CMK (cell line): ENCODE data around the gene GTF2H4.
"Not testable (repeated sequence)": the region's sequence is repeated elsewhere in the genome, so short reads cannot be mapped to it uniquely, and the experiment has no call there.

Source experiments
- DNase-seq: peaks from one replicate; pipeline ENCODE4 v3.0.0-alpha.2; 2010; ENCODE audit warnings: low read depth

The GTF2H4 gene

DNA sequence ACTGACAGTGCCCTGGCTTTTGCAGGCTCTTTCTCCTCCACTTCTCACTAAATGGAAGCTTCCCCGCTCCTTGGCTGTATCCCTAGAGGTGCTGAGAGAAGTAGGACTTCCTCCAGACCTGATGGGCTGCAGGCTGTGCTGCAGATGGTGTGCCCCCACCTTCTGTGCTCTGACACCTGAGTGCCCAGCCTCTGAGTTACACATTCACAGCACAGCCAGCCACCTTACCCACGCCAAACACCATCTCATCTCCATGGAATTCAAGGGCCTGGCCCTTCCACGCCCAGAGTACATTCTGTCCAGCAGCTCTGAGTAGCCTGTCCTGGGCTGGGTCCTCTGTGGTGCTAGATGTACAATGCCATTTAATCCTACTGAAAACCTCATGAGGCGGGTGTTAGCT lies 18.6 kb downstream of the GTF2H4 start:
- DNase-seq: no peak

DNA sequence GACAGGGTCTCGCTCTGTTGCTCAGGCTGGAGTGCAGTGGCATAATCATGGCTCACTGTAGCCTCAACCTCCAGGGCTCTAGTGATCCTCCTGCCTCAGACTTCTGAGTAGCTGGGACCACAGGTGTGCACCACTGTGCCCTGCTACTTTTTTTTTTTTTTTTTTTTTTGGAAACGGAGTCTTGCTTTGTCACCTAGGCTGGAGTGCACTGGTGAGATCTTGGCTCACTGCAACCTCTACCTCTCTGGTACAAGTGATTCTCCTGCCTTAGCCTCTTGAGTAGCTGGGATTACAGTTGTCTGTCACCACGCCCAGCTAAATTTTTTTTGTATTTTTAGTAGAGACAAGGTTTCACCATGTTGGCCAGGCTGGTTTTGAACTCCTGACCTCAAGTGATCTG lies 19.1 kb downstream of the GTF2H4 start:
- not testable (repeated sequence) for DNase-seq

DNA sequence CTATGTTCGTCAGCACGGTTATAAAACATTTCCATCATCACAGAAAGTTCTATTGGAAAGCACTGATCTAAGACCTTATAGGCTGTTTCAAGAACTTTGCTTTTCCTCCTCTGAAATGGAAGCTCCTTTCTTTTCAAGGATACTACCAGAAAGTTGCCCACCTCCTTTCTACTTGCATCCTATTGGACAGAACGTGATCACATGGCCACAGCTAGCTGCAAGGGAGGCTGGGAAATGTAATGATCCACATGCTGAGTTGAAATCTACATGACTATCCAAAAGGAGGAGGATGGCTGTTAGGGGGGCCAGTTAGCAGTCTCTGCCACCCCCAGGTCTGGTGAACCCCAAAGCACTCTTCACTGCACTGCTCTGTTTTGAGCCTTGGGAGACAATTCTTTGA lies 20.7 kb downstream of the GTF2H4 start:
- DNase-seq: no peak

DNA sequence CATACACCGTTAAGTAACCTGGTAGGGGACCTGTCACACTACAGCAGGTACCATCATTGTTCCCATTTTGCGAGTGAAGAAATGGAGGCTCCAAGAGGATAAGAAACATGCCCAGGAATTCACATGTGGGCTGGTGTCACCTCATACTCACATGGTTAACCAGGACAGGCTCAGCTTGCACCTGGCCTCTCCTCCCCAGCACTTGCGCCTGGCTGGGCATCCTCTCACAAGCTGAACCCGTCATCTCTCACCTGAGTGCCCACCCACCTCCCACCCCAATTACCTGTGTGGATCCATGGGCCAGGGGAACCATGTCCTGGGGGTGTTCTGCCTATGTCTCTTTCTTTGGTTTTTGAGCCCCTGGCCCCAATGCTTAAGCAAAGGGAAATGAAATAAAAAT lies 22.5 kb downstream of the GTF2H4 start:
- DNase-seq: no peak

DNA sequence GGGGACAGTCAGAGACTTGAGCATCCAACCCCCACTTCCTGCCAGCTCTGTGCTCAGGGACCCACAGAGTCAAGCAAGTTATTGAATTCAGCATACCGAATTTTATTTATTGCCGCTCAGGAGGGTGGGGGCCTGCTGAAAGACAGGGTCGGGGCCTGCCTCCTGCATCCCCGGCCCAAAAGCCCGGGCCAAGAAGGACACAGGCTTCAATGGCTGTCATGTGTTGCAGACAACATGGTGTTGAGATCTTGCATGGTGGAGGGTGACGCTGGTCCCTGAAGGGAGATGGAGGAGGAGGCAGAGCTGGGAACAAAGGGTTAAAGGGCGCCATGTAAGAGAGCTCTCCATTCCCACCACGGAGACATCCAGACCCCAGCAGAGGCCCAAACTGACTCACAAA lies 23.3 kb downstream of the GTF2H4 start:
- DNase-seq: no peak

DNA sequence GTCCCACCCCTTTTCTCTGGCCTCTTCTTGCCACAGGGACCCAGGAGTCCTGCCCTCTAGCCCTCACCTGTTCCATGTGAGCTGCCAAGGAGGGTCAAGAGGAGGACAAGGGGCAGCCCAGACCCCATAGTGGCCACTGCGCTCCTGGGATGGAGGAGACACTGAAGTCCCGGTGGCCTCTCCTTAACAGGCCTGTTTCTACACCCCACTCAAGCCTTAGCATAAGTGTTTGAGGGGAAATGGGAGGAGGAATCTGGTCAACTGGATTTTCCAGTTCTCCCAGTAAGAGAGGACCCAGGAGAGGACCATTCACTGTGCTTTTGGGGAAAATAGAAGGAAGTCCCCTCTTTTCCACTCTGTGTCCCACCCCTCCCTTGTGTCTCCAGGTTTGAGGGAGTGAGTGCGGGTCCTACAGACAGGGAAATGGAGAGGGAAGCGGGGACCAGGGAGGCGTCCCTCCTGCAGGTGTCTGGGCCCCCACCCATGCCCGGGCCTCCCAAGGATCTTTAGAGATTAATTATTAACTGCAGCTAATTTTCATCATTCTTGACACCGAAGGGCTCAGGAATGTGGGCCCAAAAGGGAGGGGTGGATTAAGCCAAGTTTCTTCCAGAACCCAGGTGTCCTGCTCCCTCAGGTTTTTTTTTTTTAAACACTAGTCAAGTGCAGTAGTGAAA lies 24.1 kb downstream of the GTF2H4 start, which contains the start of gene SFTA2:
Gene SFTA2, minus strand, starts transcription at position 202 of the 677 bp plus-strand sequence. Its CDS starts 74 bp downstream, at position 128.
- DNase-seq: no peak

DNA sequence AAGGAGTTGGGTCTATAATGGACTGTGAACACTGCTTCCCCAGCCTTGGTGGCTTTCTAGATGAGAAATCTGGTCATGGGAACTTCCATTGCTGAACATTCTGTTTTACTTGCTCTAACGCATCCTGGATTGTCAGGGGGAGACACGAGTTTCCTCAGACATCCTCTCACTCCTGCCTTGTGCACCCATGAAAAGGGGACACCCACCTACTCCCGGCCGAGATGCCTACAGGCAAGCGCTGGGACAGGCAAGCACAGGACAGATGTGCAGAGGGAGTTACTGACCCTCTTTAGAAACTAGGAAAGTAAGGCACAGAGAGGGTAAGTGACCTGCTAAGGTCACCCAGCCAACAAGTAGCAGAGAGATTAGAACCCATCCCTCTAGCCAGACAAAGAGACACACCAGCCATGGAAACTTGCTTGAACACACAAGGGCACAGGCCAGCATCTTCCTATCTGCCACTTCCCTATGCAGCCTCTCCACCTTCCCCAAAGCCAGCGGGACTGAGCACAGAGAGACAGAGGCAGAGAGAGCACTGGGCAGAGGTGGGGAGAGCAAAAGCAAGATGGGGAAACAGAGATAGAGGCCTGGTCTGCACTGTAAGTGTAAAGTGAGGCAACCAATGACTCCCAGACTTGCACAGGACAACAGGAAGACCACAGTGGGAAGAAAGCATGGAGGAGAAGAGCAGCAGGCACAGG lies 24.8 kb downstream of the GTF2H4 start:
- DNase-seq: no peak

DNA sequence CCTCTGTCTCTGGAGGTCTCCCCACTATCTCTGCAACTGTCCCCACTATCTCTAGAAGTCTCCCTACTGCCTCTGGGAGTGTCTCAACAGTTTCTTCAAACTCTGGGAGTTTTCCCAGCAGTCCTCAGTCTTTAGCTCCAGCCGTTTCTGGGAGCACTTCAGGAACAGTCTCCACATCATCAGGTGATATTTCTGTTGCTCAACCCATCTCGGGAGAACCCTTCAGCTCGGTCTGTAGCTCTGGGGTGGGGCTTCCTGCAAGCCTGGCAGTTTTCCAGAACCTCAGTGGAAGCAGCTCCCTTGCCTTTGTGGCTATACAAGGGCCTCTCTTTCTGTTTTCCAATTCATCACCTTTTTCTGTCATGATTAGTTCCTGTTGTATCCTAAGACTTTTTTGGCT lies 27.0 kb downstream of the GTF2H4 start:
- no peak for DNase-seq

DNA sequence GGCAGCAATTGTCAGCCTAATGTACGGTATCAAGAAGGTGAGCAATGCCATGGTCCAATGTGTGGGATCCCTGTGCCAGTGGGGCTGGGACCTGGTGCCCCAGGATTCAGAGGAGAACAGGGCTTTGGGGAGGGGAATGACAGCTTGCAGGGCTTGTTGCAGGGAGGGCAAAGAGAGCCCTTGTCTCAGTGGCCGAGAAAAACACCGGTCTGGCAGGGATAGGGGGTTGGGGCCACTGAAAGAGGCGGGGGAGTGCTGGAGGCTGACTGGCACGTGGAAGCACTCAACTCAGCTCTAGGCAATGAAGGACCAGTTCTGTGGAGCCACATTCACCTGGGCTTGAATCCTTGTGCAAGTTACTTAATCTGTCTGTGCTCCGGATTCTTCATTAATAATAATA lies 29.3 kb downstream of the GTF2H4 start:
- no peak for DNase-seq

DNA sequence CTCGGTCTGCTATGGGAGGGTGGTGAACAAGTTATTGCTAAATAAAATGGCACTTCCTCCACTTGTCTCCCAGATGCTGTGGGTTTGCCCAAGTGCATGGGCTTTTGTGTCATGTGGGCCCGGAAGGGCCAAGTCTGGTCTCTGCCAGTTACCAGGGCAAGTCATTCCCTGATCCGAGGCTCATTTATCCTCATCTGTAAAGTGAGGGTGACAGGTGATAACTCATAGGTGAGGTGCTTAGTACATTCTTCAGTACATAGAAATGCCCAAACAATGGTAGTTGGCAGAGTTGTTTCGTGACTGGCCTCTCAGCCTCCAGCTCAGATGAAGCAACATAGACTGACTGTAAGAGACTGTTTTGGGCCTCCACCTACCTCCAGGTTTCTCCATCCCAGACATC lies 30.7 kb downstream of the GTF2H4 start:
- DNase-seq: no peak

DNA sequence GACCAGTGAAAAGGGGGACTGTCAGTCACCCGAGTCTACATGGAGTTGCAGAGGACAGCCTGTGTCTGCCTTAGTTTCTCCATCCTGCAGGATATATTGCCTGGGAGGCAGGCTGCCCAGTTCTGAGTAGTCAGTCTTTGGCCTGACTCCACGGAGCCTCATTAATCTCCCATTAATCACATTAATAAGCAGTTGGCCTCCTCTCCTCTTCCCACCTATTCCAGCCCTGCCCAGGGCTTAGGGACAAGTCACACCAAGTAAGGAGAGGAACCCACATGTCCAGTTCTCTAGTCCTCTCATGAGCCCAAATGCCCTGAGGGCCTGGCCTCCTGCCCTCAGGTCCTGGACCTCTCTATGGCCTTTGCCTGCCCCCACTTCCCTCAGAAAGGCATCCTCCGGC lies 31.5 kb downstream of the GTF2H4 start:
- DNase-seq: no peak

DNA sequence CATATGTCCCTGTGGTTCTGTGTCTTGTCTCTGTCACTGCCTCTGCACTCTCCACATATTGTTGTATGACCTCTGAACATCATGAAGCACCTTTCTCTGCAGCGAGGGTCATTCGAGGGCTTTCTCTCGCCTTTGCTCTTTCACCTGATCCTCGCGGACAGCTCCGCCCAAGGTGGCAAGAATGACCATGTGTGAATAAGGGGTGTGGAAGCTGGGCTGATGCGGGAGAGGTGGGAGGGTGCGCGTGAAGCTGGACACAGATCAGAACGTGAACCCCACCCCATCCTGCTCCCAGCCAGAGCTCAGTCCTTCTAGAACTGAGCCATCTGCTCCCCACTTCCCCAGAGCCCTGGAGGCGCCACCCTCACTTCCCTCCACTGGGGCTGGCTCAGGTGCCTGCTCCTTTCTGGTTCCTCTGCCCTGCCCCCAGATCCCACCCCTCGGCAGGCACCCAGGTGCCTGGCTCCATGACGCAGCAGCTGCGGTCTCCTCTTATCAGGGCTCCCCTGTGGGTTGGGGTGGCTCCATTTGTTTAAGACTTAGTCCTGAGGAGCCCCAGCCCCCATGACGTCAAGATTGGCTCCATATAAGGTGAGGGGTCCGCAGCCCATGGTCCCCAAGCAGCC lies 32.5 kb downstream of the GTF2H4 start, which contains the start of gene MUCL3:
Gene MUCL3, plus strand, starts transcription at position 613 of the 626 bp plus-strand sequence. CDS start 27 bp downstream, outside the sequence.
- DNase-seq: no peak

DNA sequence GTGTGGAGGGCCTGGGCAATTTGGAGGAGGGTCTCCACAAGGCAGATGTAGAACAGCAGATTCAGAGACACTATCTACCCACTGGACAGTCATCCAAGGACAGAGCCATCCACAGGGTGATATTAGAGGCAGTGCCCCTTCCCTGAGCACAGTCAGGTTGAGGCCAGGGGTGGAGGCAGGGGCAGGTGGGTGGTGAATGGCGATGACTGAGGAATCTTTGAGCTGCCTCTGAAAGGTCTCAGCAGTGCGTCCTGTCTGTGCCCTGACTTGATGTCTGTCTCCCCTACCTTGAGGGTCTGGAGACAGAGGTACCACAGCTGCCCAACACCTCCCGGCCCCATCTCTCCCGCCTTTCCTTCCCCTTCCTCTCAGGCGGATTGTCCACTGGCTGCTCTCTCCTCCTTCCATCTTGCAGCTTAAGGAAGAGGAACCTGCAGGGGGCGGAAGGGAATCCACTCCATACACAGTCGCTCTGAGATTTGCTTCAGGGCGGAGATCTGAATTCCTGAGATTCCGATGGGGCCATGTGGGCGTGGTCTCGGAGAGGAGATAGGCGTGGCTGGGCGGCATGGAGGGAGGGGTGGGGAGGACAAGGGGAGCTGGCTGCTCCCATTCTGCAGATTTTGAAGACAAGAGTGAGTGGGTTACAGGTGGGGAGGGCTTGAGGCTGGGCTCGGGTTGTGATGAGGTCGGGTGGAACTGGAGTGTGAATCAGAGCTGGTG lies 34.5 kb downstream of the GTF2H4 start:
- no peak for DNase-seq

DNA sequence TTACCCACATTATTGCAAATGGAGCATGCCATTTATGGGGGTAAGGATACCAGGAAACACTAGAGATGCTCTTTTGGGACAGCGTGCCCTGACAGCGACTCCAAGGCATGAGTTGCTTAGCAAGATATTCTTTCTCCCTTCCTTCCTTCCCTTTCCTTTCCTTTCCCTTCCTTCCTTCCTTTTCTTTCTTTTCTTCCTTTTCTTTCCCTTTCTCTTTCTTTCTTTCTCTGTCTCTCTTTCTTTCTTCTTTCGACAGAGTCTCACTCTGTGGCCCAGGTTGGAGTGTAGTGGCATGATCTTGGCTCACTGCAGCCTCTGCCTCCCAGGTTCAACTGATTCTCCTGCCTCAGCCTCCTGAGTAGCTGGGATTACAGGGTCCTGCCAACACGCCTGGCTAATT lies 36.0 kb downstream of the GTF2H4 start:
- no peak for DNase-seq

DNA sequence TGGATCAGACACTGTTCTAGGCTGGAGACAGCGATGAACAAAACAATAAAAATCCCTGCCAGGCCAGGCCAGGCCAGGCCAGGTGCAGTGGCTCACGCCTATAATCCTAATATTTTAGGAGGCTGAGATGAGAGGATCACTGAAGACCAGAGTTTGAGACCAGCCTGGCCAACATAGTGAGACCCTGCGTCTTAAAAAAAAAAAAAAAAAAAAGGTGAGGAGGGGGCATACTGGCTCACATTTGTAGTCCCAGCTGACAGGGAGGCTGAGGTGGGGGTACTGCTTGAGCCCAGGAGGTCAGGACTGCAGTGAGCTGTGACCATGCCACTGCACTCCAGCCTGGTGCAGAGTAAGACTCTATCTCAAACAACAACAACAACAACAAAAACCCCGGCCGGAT lies 37.3 kb downstream of the GTF2H4 start:
- no peak for DNase-seq

DNA sequence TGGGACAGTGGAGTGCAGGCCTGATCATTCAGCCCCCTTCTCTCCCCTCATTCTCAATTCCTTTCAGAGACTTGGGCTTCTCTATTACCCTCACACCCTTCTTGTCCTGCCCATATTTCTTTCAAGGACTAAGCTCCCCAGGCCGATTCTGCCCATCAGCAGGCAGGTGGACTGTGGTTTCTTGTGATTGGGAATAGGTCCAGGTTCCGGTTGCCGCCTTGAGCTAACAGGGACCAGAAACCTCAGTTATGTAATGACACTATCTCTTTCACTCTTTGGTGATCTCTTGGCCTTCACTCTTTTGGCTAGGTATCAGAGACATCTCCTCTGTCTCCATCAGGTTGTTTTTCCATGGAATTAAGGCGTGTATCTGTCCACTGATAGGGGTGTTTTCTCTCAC lies 39.2 kb downstream of the GTF2H4 start:
- DNase-seq: no peak

DNA sequence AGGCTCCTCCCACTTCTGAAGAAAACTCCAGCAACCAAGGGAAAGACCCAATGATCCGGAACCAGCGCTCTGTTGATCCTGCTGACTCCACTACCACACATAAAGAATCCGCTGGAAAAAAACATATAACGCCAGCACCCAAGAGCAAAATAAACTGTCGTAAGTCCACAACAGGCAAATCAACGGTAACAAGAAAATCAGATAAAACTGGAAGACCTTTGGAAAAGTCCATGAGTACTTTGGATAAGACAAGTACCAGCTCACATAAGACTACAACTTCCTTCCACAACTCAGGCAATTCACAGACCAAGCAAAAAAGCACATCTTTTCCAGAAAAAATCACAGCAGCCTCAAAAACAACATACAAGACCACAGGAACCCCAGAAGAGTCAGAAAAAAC lies 40.8 kb downstream of the GTF2H4 start:
- DNase-seq: no peak

DNA sequence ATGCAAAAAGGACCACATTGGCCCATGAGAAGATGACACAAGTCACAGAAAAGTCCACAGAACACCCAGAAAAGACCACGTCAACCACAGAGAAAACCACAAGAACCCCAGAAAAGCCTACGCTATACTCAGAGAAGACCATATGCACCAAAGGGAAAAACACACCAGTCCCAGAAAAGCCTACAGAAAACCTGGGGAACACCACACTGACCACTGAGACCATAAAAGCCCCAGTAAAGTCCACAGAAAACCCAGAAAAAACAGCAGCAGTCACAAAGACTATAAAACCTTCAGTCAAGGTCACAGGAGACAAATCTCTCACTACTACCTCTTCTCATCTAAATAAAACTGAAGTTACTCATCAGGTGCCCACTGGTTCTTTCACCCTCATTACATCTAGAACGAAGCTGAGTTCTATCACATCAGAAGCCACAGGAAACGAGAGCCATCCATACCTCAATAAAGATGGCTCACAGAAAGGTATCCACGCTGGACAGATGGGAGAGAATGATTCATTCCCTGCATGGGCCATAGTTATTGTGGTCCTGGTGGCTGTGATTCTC lies 44.0 kb downstream of the GTF2H4 start:
- no peak for DNase-seq

DNA sequence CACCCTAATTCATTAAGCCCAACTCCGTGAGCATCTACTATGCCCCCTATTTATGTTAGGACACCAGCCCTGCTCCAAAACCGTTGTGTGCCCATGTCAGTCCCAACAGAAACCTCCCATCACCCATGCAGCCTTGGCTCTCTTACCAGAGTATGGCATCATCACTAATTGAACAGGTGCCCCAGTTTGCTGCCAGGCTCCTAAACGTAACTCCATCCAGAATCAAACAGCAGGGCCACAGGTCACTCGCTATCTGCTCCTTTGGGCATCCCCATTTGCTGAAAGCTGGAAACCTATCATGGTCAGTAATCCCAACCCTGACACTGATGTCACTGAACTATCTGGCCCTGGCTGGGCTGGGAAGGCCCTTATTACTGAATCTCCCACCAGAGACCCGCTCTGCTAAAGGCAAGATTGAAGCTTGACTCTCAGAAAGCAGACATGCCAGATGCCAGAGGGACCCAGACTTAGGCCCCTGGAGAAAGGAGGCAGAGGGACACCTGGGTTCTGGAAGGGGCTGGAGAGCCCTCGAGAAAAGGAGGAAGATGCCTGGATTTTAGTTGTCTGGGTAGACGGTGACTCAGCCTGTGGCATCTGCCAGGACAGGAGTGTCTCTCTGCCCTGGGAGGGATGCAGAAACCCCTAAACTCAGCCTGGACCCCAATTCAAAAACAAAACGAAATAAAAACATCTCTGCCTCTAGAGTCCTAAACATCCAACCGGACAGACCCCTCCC lies 46.8 kb downstream of the GTF2H4 start:
- DNase-seq: no peak

DNA sequence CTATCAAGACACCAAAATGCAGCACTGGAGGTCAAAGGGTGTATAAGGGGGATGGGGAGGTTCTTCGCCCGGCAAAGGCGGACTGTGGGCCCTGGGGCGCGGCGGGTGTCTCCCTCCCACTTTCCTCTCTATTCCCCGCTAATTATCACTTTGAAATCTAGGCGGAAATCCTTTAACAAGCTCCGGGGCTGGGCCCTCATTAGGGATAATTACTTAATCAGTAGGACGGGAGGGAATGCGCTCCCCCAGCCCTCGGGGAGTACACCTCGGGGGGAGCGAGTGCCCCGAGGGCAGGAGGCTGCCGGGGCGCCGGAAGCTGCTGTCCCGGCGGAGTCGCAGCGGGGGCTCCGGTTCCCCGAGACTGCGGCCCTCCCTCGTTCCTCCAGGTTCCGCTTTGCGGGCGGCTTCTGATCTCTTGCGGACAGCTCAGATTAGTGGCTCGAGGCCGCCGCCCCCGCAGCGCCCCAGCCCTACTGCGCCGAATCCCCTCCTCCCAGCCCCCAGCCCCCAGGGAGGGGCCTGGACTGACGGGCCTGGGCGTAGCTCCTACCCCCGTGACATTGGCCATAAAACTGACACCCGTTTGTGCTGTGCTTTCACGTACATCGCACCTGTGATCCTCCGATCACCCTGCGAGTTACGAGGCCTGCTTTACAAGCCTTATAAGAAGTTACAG lies 47.5 kb downstream of the GTF2H4 start:
- DNase-seq: peak; percentile 44

DNA sequence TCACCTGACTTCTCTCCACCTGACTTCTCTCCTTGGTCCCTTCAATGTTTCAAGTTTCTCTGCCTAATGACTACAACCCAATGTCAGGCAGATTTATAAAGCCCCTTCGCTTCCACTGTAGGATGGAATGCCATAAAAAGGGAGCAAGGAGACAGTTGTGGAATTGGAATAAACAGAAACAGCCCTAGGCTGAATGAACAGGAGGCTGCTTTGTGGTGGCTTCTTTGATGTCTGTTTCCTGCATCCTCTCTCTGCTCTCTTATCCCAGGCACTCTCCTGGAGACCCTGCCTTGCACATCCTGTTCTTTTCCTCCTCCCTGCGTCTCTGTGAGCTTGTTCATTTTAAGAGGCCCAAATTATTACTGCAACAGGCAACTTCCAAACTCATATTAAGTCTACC lies 49.7 kb downstream of the GTF2H4 start:
- no peak for DNase-seq
